Measurements from ENCODE around the gene HDAC4. TPM values are rescaled to one million over a fixed set of nuclear protein-coding genes. Genes with fewer than 3 reads are reported as not detected.

Gene HDAC4
- total RNA-seq, 1 experiment from 2014 or later: 44.4 TPM

DNA sequence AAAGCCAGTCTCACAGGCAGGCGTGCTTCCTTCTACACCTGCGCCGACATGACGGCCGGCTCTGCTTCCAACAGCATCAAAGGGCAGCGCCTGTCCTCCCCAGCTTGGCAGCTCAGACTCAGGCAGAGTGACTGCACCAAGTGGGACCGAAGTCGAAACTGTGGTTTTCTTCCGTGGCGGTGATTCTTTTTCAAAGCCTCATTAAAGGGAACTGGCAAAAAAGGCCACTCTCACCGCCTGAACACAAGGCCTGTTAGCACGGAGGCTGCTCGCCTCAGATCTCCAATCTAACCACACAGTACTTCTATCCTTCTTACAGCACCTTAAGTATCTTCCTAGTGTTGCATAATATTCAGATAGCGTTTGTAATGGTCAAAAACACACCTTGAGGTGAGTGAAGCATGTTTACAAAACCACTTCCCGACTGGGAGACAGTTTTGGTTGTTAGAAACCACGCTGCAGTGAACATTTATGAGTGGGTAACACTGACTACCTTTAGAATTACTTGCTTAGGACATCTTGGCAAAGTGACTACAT, 236.4 kb downstream of the HDAC4 start (continued):
- TF ChIP-seq FOXK1 (CRISPR knock-in tag; IDR thresholded peaks at IDR 0.05) (no peak), NFATC4 (CRISPR knock-in tag; IDR thresholded peaks at IDR 0.05) (no peak)
- TF ChIP-seq, protein P1, sequence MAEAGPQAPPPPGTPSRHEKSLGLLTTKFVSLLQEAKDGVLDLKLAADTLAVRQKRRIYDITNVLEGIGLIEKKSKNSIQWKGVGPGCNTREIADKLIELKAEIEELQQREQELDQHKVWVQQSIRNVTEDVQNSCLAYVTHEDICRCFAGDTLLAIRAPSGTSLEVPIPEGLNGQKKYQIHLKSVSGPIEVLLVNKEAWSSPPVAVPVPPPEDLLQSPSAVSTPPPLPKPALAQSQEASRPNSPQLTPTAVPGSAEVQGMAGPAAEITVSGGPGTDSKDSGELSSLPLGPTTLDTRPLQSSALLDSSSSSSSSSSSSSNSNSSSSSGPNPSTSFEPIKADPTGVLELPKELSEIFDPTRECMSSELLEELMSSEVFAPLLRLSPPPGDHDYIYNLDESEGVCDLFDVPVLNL (CRISPR knock-in tag; IDR thresholded peaks at IDR 0.05; ENCODE audit: borderline replicate concordance, low read depth): no peak
- TF ChIP-seq, protein P2, sequence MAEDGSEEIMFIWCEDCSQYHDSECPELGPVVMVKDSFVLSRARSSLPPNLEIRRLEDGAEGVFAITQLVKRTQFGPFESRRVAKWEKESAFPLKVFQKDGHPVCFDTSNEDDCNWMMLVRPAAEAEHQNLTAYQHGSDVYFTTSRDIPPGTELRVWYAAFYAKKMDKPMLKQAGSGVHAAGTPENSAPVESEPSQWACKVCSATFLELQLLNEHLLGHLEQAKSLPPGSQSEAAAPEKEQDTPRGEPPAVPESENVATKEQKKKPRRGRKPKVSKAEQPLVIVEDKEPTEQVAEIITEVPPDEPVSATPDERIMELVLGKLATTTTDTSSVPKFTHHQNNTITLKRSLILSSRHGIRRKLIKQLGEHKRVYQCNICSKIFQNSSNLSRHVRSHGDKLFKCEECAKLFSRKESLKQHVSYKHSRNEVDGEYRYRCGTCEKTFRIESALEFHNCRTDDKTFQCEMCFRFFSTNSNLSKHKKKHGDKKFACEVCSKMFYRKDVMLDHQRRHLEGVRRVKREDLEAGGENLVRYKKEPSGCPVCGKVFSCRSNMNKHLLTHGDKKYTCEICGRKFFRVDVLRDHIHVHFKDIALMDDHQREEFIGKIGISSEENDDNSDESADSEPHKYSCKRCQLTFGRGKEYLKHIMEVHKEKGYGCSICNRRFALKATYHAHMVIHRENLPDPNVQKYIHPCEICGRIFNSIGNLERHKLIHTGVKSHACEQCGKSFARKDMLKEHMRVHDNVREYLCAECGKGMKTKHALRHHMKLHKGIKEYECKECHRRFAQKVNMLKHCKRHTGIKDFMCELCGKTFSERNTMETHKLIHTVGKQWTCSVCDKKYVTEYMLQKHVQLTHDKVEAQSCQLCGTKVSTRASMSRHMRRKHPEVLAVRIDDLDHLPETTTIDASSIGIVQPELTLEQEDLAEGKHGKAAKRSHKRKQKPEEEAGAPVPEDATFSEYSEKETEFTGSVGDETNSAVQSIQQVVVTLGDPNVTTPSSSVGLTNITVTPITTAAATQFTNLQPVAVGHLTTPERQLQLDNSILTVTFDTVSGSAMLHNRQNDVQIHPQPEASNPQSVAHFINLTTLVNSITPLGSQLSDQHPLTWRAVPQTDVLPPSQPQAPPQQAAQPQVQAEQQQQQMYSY (CRISPR knock-in tag; IDR thresholded peaks at IDR 0.05): no peak

DNA sequence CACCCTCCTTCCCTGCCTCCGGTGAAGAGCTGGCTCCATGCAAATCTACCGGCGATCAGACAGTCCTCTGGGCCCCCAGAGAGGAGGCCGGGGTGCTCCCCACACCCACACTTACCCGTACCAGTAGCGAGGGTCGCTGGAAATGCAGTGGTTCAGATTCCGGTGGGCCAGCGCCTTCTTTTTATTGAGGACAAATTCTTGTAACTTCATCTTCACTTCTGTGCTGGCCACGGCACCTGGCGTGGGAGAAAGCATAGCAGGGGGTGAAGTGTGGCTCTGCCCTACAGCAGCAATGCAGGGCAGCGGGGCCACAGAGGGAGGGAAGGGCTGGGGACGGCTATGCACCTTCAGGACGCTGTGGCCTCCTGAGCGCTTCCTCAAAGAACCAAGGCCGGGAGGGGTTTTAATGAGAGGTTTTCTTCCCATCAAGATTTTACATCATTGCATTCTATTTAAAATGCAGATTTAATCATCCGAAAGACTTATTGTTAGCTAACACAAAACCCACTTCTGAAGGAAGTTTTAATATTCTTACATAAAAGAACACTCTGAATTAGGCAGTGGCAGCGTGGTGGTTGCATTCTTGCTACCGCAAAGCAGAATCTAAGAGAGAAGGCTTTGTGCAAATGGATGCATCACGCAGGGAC, 237.0 kb downstream of the HDAC4 start:
- Mint-ChIP-seq H3K27ac (no peak overlapping the region), H3K9me3 (no peaks in the 10 kb centered on the region), H3K4me1 (peaks cover 1% of the 10 kb centered on the region; the same call in 1 of the 2 replicates), H3K36me3 (peaks cover 11% of the 10 kb centered on the region), H3K4me3 (no peak overlapping the region), H3K27me3 (ENCODE audit: low read depth) (no peaks in the 10 kb centered on the region)
- DNase-seq (ENCODE audit: low spot score) (peak; percentile 5), ATAC-seq (no peak)
- POLR2A ChIA-PET: no interaction called here
- TF ChIP-seq, protein P3, sequence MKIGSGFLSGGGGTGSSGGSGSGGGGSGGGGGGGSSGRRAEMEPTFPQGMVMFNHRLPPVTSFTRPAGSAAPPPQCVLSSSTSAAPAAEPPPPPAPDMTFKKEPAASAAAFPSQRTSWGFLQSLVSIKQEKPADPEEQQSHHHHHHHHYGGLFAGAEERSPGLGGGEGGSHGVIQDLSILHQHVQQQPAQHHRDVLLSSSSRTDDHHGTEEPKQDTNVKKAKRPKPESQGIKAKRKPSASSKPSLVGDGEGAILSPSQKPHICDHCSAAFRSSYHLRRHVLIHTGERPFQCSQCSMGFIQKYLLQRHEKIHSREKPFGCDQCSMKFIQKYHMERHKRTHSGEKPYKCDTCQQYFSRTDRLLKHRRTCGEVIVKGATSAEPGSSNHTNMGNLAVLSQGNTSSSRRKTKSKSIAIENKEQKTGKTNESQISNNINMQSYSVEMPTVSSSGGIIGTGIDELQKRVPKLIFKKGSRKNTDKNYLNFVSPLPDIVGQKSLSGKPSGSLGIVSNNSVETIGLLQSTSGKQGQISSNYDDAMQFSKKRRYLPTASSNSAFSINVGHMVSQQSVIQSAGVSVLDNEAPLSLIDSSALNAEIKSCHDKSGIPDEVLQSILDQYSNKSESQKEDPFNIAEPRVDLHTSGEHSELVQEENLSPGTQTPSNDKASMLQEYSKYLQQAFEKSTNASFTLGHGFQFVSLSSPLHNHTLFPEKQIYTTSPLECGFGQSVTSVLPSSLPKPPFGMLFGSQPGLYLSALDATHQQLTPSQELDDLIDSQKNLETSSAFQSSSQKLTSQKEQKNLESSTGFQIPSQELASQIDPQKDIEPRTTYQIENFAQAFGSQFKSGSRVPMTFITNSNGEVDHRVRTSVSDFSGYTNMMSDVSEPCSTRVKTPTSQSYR (CRISPR knock-in tag; IDR thresholded peaks at IDR 0.05): no peak
- TF ChIP-seq, protein P4, sequence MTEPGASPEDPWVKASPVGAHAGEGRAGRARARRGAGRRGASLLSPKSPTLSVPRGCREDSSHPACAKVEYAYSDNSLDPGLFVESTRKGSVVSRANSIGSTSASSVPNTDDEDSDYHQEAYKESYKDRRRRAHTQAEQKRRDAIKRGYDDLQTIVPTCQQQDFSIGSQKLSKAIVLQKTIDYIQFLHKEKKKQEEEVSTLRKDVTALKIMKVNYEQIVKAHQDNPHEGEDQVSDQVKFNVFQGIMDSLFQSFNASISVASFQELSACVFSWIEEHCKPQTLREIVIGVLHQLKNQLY (CRISPR knock-in tag; IDR thresholded peaks at IDR 0.05): no peak
- no peak for TF ChIP-seq SMAD4 (CRISPR knock-in tag; IDR thresholded peaks at IDR 0.05)
- TF ChIP-seq ZNF317 (CRISPR knock-in tag; IDR thresholded peaks at IDR 0.05; ENCODE audit: borderline replicate concordance, low read depth): no peak
- TF ChIP-seq, protein P5, sequence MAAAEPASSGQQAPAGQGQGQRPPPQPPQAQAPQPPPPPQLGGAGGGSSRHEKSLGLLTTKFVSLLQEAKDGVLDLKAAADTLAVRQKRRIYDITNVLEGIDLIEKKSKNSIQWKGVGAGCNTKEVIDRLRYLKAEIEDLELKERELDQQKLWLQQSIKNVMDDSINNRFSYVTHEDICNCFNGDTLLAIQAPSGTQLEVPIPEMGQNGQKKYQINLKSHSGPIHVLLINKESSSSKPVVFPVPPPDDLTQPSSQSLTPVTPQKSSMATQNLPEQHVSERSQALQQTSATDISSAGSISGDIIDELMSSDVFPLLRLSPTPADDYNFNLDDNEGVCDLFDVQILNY (CRISPR knock-in tag; IDR thresholded peaks at IDR 0.05): no peak
- CTCF ChIA-PET: no interaction called here

DNA sequence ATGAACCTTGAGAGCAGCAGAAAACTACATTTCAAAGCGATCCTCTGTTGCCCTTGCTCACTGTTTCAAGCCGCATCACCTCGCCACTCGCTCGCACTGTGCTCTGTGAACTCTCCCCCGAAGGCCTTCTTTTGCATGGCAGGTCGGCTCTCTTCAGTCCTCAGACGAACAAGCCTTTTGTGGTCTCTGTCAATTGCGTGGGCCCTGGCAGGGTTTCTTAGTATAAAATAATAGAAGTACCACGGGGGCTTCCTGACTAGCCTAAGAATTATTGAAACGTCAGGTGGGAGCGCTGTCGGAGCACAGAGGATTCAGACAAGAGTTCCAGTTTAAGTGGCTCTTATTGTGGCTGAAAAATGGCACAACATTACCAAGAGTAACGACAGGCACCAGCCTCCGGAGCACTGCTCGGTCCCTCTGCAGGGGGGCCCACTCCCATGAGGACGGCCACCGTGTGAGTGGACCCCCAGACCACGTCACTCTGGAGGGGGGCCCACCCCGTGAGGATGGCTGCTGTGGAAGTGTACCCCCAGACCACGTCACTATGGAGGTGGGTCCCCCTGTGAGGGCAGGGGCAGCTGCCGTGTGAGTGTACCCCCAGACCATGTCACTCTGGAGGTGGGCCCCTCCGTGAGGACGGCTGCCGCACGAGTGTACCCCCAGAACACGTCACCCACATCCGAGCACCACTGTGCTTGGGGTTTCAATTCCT, 237.7 kb downstream of the HDAC4 start:
- CTCF ChIA-PET: interaction anchor here (1.2 kb wide), 1 partner anchor 19 kb away, joined by 4 read pairs; no protein-coding TSS in a partner anchor
- POLR2A ChIA-PET: no interaction called here
- Mint-ChIP-seq H3K4me3 (no peak overlapping the region), H3K27me3 (ENCODE audit: low read depth) (no peaks in the 10 kb centered on the region), H3K4me1 (peaks cover 7% of the 10 kb centered on the region), H3K36me3 (peaks cover 11% of the 10 kb centered on the region), H3K9me3 (no peaks in the 10 kb centered on the region), H3K27ac (no peak overlapping the region)
- ATAC-seq (no peak), DNase-seq (ENCODE audit: low spot score) (no peak)
- TF ChIP-seq, protein P6, sequence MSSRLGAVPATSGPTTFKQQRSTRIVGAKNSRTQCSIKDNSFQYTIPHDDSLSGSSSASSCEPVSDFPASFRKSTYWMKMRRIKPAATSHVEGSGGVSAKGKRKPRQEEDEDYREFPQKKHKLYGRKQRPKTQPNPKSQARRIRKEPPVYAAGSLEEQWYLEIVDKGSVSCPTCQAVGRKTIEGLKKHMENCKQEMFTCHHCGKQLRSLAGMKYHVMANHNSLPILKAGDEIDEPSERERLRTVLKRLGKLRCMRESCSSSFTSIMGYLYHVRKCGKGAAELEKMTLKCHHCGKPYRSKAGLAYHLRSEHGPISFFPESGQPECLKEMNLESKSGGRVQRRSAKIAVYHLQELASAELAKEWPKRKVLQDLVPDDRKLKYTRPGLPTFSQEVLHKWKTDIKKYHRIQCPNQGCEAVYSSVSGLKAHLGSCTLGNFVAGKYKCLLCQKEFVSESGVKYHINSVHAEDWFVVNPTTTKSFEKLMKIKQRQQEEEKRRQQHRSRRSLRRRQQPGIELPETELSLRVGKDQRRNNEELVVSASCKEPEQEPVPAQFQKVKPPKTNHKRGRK (CRISPR knock-in tag; IDR thresholded peaks at IDR 0.05; ENCODE audit: borderline replicate concordance): no peak
- no peak for TF ChIP-seq FOXP1 (CRISPR knock-in tag; IDR thresholded peaks at IDR 0.05; ENCODE audit: borderline replicate concordance)
- TF ChIP-seq, protein P7, sequence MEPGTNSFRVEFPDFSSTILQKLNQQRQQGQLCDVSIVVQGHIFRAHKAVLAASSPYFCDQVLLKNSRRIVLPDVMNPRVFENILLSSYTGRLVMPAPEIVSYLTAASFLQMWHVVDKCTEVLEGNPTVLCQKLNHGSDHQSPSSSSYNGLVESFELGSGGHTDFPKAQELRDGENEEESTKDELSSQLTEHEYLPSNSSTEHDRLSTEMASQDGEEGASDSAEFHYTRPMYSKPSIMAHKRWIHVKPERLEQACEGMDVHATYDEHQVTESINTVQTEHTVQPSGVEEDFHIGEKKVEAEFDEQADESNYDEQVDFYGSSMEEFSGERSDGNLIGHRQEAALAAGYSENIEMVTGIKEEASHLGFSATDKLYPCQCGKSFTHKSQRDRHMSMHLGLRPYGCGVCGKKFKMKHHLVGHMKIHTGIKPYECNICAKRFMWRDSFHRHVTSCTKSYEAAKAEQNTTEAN (CRISPR knock-in tag; IDR thresholded peaks at IDR 0.05): no peak
- TF ChIP-seq, protein P3 (CRISPR knock-in tag; IDR thresholded peaks at IDR 0.05): no peak
- no peak for TF ChIP-seq MXD4 (CRISPR knock-in tag; IDR thresholded peaks at IDR 0.05; ENCODE audit: borderline replicate concordance)
- TF ChIP-seq NFYB (CRISPR knock-in tag; conservative IDR thresholded peaks at IDR 0.05; ENCODE audit: low read depth): no peak

Measured in WTC11 (cell line).